ENCODE results near the gene DTD1. TPM values are rescaled to one million over a fixed set of nuclear protein-coding genes. Genes with fewer than 3 reads are reported as not detected.

Gene DTD1
- total and polyA plus RNA-seq, 2 of the 13 experiments (the other 11 are each of a cell fraction or from before 2014, with no cell fraction given): 41.2 to 79.3 TPM

- TF ChIP-seq ZBTB20 (CRISPR knock-in tag; IDR thresholded peaks at IDR 0.05; ENCODE audit: borderline replicate concordance, low read depth) (peak; percentile 83; the same call in 1 of the 2 replicates), ZNF367 (CRISPR knock-in tag; IDR thresholded peaks at IDR 0.05; ENCODE audit: borderline replicate concordance) (0 out of 2 replicates have a peak, but pooled peaks have one; percentile 59), ASH2L (IDR thresholded peaks at IDR 0.05; ENCODE audit: insufficient read length, low read depth, low read length) (peak; percentile 82), TOE1 (CRISPR knock-in tag; IDR thresholded peaks at IDR 0.05) (no peak), ZNF441 (CRISPR knock-in tag; IDR thresholded peaks at IDR 0.05; ENCODE audit: borderline replicate concordance) (peak; percentile 63; the same call in 1 of the 2 replicates), ZNF776 (CRISPR knock-in tag; IDR thresholded peaks at IDR 0.05) (no peak), EZH2 (conservative IDR thresholded peaks at IDR 0.05; ENCODE audit: low read depth, low read length) (no peak), DPF2 (CRISPR knock-in tag; IDR thresholded peaks at IDR 0.05; ENCODE audit: borderline replicate concordance, low read depth) (peak; percentile 52; the same call in 1 of the 2 replicates), POLR2AphosphoS5 (IDR thresholded peaks at IDR 0.05; ENCODE audit: low read depth, low read length) (peak; percentile 96), TGIF2 (CRISPR knock-in tag; IDR thresholded peaks at IDR 0.05) (peak; percentile 81), ZNF883 (CRISPR knock-in tag; IDR thresholded peaks at IDR 0.05; ENCODE audit: not compliant biosample characterization) (peak; percentile 72), SOX6 (IDR thresholded peaks at IDR 0.05) (no peak), SOX6 (CRISPR knock-in tag; IDR thresholded peaks at IDR 0.05) (peak; percentile 70; the same call in 1 of the 2 replicates), ZNF784 (CRISPR knock-in tag; IDR thresholded peaks at IDR 0.05; ENCODE audit: borderline replicate concordance) (peak; percentile 99), KDM3A (CRISPR knock-in tag; IDR thresholded peaks at IDR 0.05; ENCODE audit: low read depth) (no peak), SIN3A (IDR thresholded peaks at IDR 0.05; ENCODE audit: borderline replicate concordance, low read depth, low read length) (0 out of 2 replicates have a peak, but pooled peaks have one; percentile 42), ZNF782 (CRISPR knock-in tag; IDR thresholded peaks at IDR 0.05; ENCODE audit: borderline replicate concordance) (peak; percentile 98; the same call in 1 of the 2 replicates), ZNF30 (CRISPR knock-in tag; IDR thresholded peaks at IDR 0.05) (no peak), TRIM24 (CRISPR knock-in tag; IDR thresholded peaks at IDR 0.05) (no peak), SMARCC2 (IDR thresholded peaks at IDR 0.05) (no peak), ZSCAN20 (CRISPR knock-in tag; IDR thresholded peaks at IDR 0.05; ENCODE audit: borderline replicate concordance) (peak; percentile 78; the same call in 1 of the 2 replicates)
- TF ChIP-seq, protein P1, sequence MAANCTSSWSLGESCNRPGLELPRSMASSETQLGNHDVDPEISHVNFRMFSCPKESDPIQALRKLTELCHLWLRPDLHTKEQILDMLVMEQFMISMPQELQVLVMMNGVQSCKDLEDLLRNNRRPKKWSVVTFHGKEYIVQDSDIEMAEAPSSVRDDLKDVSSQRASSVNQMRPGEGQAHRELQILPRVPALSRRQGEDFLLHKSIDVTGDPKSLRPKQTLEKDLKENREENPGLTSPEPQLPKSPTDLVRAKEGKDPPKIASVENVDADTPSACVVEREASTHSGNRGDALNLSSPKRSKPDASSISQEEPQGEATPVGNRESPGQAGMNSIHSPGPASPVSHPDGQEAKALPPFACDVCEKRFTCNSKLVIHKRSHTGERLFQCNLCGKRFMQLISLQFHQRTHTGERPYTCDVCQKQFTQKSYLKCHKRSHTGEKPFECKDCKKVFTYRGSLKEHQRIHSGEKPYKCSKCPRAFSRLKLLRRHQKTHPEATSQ (CRISPR knock-in tag; IDR thresholded peaks at IDR 0.05; ENCODE audit: borderline replicate concordance): 0 out of 2 replicates have a peak, but pooled peaks have one; percentile 39
- TF ChIP-seq, protein P2, sequence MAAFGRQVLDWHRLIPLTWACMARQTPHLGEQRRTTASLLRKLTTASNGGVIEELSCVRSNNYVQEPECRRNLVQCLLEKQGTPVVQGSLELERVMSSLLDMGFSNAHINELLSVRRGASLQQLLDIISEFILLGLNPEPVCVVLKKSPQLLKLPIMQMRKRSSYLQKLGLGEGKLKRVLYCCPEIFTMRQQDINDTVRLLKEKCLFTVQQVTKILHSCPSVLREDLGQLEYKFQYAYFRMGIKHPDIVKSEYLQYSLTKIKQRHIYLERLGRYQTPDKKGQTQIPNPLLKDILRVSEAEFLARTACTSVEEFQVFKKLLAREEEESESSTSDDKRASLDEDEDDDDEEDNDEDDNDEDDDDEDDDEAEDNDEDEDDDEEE (CRISPR knock-in tag; IDR thresholded peaks at IDR 0.05): no peak
- TF ChIP-seq, protein P3, sequence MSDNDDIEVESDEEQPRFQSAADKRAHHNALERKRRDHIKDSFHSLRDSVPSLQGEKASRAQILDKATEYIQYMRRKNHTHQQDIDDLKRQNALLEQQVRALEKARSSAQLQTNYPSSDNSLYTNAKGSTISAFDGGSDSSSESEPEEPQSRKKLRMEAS (IDR thresholded peaks at IDR 0.05): peak; percentile 95
Measured at GRCh38 chr20:18793625-18794427, 206.0 kb downstream of the DTD1 start (continued).
